GM19035 (cell line): Measurements from ENCODE around the gene ENG.
"Not testable (repeated sequence)": the region's sequence is repeated elsewhere in the genome, so short reads cannot be mapped to it uniquely, and the experiment has no call there.

Source experiments
- ATAC-seq: cut with Tn5 transposase; IDR thresholded peaks from one replicate; pipeline ENCODE4 v1.9.1; 2021; ENCODE audit not compliant: unreplicated experiment

Gene ENG

DNA sequence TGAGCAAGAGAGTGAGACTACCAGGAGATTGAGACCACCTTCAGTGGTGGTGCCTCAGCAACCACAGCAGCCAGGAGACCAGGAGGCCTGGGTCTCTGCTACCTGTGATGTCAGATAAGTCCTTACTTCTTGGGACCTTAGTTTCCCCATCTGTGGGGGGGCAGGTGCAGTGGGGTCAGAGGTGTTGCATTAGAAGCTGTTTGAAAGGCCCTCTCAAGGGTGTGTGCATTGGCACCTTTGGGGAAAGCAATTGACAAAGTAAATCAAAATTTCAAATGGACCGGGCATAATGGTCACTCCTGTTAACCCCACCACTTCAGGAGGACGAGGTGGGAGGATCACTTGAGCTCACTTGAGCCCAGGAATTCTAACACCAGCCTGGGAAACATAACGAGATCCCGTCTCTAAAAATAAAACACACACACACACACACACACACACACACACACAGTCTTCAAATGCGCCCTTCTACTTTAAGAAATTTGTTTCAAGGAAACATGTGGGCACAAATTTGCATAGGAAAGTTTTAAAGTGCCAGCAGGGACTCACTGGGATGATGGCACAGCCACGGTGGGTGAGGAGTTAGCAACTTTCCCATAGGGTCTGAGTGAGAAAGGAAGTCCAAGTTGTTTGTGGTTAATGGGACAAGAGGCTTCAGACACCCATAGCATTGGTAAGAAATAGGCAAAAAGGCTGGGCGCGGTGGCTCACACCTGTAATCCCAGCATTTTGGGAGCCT lies 24.4 kb upstream of the ENG start:
- no peak for ATAC-seq

- ATAC-seq: no peak
Observed at GRCh38 chr9:127878001-127878651, 23.7 kb upstream of the ENG start.

DNA sequence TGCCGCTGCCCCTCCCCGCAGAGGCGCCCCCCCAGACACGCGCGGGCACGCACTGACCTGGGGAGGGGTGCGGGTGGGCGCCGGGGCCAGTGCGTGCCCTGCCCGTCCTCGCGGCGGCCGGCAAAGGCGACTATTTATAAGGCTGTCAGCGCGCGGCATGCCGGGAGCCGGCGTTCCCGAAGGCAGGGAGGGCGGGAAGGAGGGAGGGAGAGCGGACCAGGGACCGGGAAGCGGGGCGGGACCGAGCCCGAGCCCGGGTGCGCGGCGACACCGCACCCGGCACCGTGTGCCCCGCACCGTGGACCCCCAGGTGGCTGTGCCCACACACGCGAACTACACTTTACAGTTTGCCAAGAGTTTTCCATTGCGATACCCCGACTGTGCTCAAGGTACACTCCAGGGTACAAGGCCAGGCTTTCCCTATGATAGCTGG lies 23.1 kb upstream of the ENG start, which contains the start of gene AK1:
AK1 (minus strand) TSS at position 110 of the 433 bp plus-strand sequence. CDS start 3,058 bp downstream, outside the sequence.
- ATAC-seq: no peak

DNA sequence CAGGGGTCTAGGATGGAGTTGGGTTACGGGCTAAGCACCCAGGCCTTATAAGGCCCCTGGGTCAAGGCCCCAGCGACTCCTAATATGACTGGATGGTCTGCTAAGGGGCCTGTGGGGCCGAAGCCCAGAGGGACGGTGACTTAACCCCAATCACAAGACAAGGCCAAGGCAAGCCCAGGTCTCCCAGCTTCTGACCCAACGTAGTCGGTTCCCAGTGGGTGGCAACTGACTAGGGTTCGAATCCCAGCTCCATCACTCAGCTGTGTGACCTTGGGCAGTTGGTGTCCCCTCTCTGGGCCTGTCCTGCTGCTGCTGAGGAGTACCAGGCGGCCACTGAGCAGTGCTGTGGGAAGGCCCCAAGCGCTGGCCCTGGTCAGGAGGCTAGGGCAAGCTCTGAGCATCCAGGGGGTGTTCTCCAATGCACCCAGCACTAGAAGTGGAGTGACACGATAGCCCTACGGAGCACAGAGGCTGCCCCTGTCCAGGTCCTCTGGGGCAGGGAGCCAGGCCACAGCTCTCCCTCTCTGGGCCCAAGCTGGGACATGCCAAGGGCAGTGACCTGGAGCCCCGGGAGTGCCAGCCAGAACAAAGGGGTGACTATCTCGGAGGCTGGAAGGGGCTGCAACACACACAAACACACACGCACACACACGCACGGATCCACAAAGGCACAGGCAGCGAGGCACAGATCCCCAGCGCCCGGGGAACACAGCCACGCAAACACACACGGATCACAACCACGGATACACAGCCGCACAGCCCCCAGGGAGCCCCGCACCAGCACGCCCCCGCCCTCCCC lies 22.5 kb upstream of the ENG start:
- no peak for ATAC-seq

DNA sequence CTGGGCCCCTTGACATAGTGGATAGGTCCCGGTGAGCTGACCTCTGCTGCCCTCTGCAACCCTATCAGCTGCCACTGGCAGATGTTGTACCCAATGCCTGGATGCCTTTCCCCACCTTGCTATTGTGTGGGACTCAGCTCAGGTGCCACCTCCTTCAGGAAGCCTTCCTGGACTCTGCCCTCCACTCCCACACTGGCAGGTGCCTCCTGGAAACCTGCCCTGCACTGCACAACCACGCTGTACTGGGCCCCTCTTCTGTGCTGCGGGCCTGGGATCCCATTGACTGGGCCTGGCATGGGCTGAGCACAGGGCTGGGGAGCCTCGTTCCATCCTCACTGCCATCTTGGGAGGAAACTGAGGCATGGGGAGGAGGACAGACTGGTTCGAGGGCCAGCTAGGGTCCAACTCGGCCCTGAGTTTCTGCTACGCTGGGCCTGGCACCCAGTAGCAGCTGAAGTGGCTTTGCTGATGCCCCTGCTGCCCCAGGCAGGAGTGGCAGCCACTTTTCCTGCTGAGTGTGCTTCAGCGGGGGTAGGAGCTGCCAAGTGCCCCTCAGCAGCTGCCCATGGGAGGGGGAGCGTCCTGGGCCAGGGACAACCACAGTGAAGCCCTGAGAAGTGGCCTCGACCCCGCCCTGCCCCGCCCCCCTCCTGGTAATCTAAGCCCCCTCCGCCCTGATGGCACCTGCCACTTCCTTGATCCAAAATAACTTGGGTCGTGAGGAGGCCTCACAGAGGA lies 21.7 kb upstream of the ENG start:
- ATAC-seq: no peak

GRCh38 chr9:127875306-127875966 lies 21.0 kb upstream of the ENG start:
- no peak for ATAC-seq

GRCh38 chr9:127874301-127875221 lies 20.1 kb upstream of the ENG start:
- ATAC-seq: no peak

- no peak for ATAC-seq
Observed at GRCh38 chr9:127873886-127874285, 19.4 kb upstream of the ENG start.

GRCh38 chr9:127873223-127873691 lies 18.8 kb upstream of the ENG start:
- no peak for ATAC-seq

DNA sequence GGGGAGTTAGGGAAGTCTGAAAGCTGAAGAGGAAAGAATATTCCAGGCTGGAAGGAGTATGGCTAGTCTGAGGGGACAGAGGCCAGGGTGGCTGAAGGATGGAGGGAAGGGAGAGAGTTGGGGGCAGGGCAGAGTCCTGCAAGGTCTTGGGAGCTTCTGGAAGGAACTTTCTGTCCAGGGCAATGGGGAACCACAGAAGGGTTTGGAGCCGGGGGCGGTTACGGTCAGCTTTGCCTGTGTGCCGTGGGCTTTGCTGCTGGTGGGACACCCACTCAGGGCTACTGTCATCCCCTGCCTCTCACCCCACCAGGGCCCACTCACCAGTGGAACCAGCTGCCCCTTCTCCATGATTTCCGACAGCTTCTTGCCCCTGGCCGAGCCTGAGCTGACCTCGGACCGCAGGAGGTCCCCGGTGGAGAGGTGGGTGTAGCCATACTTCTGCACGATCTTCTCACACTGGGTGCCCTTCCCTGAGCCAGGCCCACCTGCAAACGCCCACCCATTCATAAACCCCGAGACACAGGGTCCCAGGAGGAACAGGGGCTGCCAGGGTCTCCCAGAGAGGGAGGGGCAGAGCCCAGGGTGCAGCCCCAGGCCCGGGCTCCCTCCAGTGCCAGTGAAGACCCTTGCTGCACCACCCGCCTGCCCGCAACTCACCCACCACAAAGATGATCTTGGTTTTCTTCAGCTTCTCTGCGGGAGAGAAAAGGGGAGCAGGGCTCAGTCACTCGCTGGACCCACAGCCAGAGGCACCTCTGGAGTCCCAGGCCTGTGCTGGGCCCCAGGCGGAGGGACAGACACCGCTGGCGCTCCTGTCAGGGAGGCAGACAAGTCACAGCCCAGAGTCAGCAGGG lies 18.1 kb upstream of the ENG start:
- no peak for ATAC-seq

GRCh38 chr9:127871531-127871930 lies 17.1 kb upstream of the ENG start:
- no peak for ATAC-seq

DNA sequence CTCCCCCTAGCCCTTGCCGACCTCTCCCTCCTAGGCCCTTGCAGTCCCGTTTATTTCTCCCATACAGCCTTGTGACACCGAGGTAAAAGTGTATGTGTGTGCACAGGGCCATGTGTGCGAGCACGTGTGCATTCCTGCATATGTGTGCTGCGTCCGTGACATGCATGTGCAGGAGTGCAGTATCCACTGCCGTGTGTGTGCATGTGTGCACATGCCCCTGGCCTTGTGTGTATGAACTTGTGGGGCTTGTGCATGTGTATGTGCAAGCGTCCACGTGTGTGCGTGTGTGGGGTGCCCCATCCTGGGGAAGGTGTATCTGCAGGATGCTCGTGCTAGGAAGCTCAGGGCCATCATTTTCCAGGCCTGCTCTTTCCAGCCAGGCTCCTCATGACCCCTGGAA lies 16.4 kb upstream of the ENG start:
- ATAC-seq: no peak

- ATAC-seq: not testable (repeated sequence)
Observed at GRCh38 chr9:127870153-127870491, 15.7 kb upstream of the ENG start.

- peak; percentile 67 for ATAC-seq
Observed at GRCh38 chr9:127869310-127870152, 15.1 kb upstream of the ENG start.

- no peak for ATAC-seq
Observed at GRCh38 chr9:127868278-127868902, 13.9 kb upstream of the ENG start.

- ATAC-seq: no peak
Observed at GRCh38 chr9:127867356-127868277, 13.2 kb upstream of the ENG start.
